Stomach (tissue), 9 donors: ENCODE measurements around the gene NCAM1. TPM values are rescaled to one million over a fixed set of nuclear protein-coding genes. Genes with fewer than 3 reads are reported as not detected.
A peak's percentile ranks its signal among the peaks of the same experiment; 100 is the strongest.

ENCODE experiments used
- DNase-seq, 2 donors: peaks; one replicate each; pipeline versions ENCODE4 v3.0.0 to v3.0.0-alpha.2; 2013 to 2019
- H3K27ac ChIP-seq, 5 donors: fragments of 200-600 bp in 4 of 5; sonication (generic) in 4 of 5; one replicate each; pipeline ENCODE4 v1.5.1; 2013 to 2019; ENCODE audit warnings: mild to moderate bottlenecking in 1 of 5, moderate library complexity in 1 of 5
- H3K27me3 ChIP-seq, 3 donors: fragments of 200-600 bp; sonication (generic); one replicate each; pipeline ENCODE4 v1.5.1; 2017 to 2019; ENCODE audit warnings: mixed run types in 1 of 3
- H3K36me3 ChIP-seq, 4 donors: fragments of 200-600 bp; sonication (generic); 1 replicate in 3 of 4; 2 replicates in 1 of 4; pipeline ENCODE4 v1.5.1; 2016 to 2019
- H3K4me1 ChIP-seq, 4 donors: fragments of 200-600 bp; sonication (generic); one replicate each; pipeline ENCODE4 v1.5.1; 2016 to 2019
- H3K4me3 ChIP-seq, 4 donors: fragments of 200-600 bp; sonication (generic) in 3 of 4; one replicate each; pipeline ENCODE4 v1.5.1; 2016 to 2019; ENCODE audit warnings: mild to moderate bottlenecking in 1 of 4
- H3K9me3 ChIP-seq, 4 donors: fragments of 200-600 bp; sonication (generic); one replicate each; pipeline ENCODE4 v1.5.1; 2016 to 2019
- CTCF ChIP-seq, 7 experiments: fragments of 450-650 bp in 4 of 7; fragments of 200-600 bp in 3 of 7; sonication (generic) in 3 of 7; IDR thresholded peaks; one replicate each; pipeline ENCODE4 v1.5.1; 2016 to 2019; ENCODE audit warnings: antibody characterized with exemption in 7 of 7, control low read depth in 2 of 7, mild to moderate bottlenecking in 1 of 7
- EP300 ChIP-seq: sonication (generic); formaldehyde crosslinking; IDR thresholded peaks from one replicate; pipeline ENCODE4 v1.6.1; 2017; ENCODE audit warnings: antibody characterized with exemption
- POLR2A ChIP-seq, 4 donors: fragments of 450-650 bp; IDR thresholded peaks; one replicate each; pipeline ENCODE4 v1.6.1; 2016; ENCODE audit warnings: antibody characterized with exemption in 4 of 4, control low read depth in 2 of 4, mild to moderate bottlenecking in 1 of 4, moderate library complexity in 1 of 4
- POLR2AphosphoS5 ChIP-seq, 3 donors: sonication (generic); formaldehyde crosslinking; IDR thresholded peaks; one replicate each; pipeline ENCODE4 v1.6.1; 2016; ENCODE audit warnings: antibody characterized with exemption in 3 of 3
- WGBS, 5 donors: extraction: QIAGEN DNeasy Blood & Tissue Kit in 3 of 5; methylation state at CpG; one replicate each; pipeline versions ENCODE4 v1.1.5 to v1.1.7; 2013 to 2018; 5-methylcytosine and 5-hydroxymethylcytosine counted together
- intact Hi-C: fragments of 100-400 bp; cut with DNase I; formaldehyde crosslinking; loops from one replicate; pipeline ENCODE4 v1.15.1; 2023; ENCODE audit warnings: low total_unique reads
- polyA plus RNA-seq, 3 donors: library from polyadenylated mRNA; stranded (reverse); fragments of 200-250 nt; gene quantifications; one replicate each; pipeline ENCODE4 v1.2.3, GENCODE V29; 2013
- total RNA-seq, 5 donors: library from RNA; depleted of rRNA; stranded (reverse); fragments of >200 nt; gene quantifications; one replicate each; pipeline versions ENCODE4 v1.1.0 to v1.2.3, GENCODE V29; 2014 to 2016
- donor health status: healthy with polysubstance abuse.
- donor health status: Bipolar disorder and iron deficiency.
- donor health status: healthy.

Gene NCAM1
- total and polyA plus RNA-seq, 8 donors: 5.7 to 84.8 (median 28.9) TPM

GRCh38 chr11:113021111-113021510, 59.9 kb downstream of the NCAM1 start:
- intact Hi-C loops: no loop called here
- Histone ChIP-seq H3K36me3 (no peaks in the 10 kb centered on the region), H3K4me1 (peaks cover 0 to 13% (median 0%) of the 10 kb centered on the region in 4 donors), H3K4me3 (no peak overlapping the region), H3K27ac (no peak overlapping the region), H3K27me3 (no peaks in the 10 kb centered on the region), H3K9me3 (no peaks in the 10 kb centered on the region)
- no peak for DNase-seq
- WGBS, 5 donors: 86 to 94% (median 93%) methylated on average over 1 of the region's 1 CpG
- TF ChIP-seq EP300 (no peak), CTCF (IDR thresholded peaks at IDR 0.05) (no peak), POLR2A (IDR thresholded peaks at IDR 0.05) (no peak), POLR2AphosphoS5 (IDR thresholded peaks at IDR 0.05) (no peak)

DNA sequence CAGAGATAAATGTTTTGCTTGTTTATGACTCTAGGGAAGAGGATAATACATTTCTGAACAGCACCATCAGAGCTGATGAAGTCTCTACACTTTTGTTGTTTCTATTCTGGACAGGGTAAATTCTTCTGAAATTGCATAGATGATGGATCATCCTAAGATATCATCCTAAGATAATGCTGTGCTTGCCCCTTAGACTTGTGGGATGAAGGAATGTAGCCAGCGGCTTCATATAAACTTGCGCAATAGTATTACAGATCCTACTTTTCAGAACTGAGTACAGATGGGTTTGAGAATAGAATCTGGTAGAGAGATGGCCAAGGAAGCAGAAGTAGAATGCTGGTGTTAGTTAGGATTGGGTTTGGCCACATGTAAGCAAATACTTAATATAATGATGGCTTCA, 61.0 kb downstream of the NCAM1 start:
- H3K4me1 ChIP-seq: peaks cover 0 to 4% (median 0%) of the 10 kb centered on the region in 4 donors
- H3K27ac ChIP-seq: no peak overlapping the region
- no peaks in the 10 kb centered on the region for H3K9me3 ChIP-seq
- no peak for DNase-seq
- H3K27me3 ChIP-seq: no peaks in the 10 kb centered on the region
- no peaks in the 10 kb centered on the region for H3K36me3 ChIP-seq
- TF ChIP-seq POLR2AphosphoS5 (IDR thresholded peaks at IDR 0.05): no peak
- TF ChIP-seq CTCF (IDR thresholded peaks at IDR 0.05): no peak
- TF ChIP-seq EP300: no peak
- TF ChIP-seq POLR2A (IDR thresholded peaks at IDR 0.05): no peak
- intact Hi-C loops: no loop called here
- 95 to 97% (median 96%) methylated on average over 2 of the region's 2 CpGs for WGBS, 5 donors
- H3K4me3 ChIP-seq: no peak overlapping the region

GRCh38 chr11:113023228-113023627, 62.0 kb downstream of the NCAM1 start:
- no peaks in the 10 kb centered on the region for H3K9me3 ChIP-seq
- H3K4me1 ChIP-seq: peaks cover 0 to 4% (median 0%) of the 10 kb centered on the region in 4 donors
- whole genome bisulfite sequencing, 5 donors: 50 to 66% (median 61%) methylated on average over 2 of the region's 2 CpGs
- H3K27ac ChIP-seq: no peak overlapping the region
- H3K4me3 ChIP-seq: no peak overlapping the region
- no peak for TF ChIP-seq CTCF (IDR thresholded peaks at IDR 0.05)
- no peak for TF ChIP-seq POLR2AphosphoS5 (IDR thresholded peaks at IDR 0.05)
- no peak for TF ChIP-seq POLR2A (IDR thresholded peaks at IDR 0.05)
- no peak for TF ChIP-seq EP300
- no peaks in the 10 kb centered on the region for H3K36me3 ChIP-seq
- no peaks in the 10 kb centered on the region for H3K27me3 ChIP-seq
- intact Hi-C loops: no loop called here
- peak in 1 of 2 donors; percentile 17 for DNase-seq

- Histone ChIP-seq H3K4me3 (no peak overlapping the region), H3K27ac (no peak overlapping the region), H3K27me3 (no peaks in the 10 kb centered on the region), H3K36me3 (no peaks in the 10 kb centered on the region), H3K4me1 (peaks cover 0 to 4% (median 0%) of the 10 kb centered on the region in 4 donors), H3K9me3 (no peaks in the 10 kb centered on the region)
- no peak for TF ChIP-seq CTCF (IDR thresholded peaks at IDR 0.05)
- TF ChIP-seq POLR2AphosphoS5 (IDR thresholded peaks at IDR 0.05): no peak
- TF ChIP-seq EP300: no peak
- TF ChIP-seq POLR2A (IDR thresholded peaks at IDR 0.05): no peak
- no peak for DNase-seq
- WGBS, 5 donors: 89 to 96% (median 93%) methylated on average over 4 of the region's 4 CpGs
- intact Hi-C loops: no loop called here
These were observed 62.8 kb downstream of the NCAM1 start for GRCh38 chr11:113023986-113024385.
